Measurements from ENCODE around the gene NXF1. TPM values are rescaled to one million over a fixed set of nuclear protein-coding genes. Genes with fewer than 3 reads are reported as not detected.
A peak's percentile ranks its signal among the peaks of the same experiment; 100 is the strongest.

The NXF1 gene
- total RNA-seq, 1 donor, result 27.8 TPM

DNA sequence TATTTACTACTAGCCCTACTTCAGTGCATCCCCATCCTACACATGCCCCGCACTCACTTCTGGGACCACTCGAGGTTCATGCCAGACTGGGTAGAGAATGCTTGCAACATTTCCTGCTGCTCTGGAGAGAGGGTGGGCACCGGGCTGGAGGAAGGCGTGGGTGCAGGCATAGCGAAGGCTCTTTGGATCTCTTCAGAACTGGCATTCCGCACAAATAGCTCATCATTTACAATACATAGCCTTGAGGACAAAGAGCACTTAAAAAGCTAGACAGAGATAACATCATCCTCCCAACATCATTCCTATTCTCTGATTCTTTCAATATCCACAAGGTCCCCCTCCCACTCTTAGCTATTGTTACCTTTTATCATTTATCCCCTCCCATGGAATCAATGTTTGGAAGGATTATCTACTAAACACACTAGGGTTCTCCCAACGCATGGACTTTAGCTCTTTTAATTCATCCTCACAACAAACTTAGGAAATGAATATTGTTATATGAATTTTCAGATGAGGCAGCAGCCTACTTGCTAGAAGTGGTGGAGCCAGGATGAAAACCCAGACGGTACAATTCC lies 11.0 kb downstream of the NXF1 start:
- TF ChIP-seq, protein P1, sequence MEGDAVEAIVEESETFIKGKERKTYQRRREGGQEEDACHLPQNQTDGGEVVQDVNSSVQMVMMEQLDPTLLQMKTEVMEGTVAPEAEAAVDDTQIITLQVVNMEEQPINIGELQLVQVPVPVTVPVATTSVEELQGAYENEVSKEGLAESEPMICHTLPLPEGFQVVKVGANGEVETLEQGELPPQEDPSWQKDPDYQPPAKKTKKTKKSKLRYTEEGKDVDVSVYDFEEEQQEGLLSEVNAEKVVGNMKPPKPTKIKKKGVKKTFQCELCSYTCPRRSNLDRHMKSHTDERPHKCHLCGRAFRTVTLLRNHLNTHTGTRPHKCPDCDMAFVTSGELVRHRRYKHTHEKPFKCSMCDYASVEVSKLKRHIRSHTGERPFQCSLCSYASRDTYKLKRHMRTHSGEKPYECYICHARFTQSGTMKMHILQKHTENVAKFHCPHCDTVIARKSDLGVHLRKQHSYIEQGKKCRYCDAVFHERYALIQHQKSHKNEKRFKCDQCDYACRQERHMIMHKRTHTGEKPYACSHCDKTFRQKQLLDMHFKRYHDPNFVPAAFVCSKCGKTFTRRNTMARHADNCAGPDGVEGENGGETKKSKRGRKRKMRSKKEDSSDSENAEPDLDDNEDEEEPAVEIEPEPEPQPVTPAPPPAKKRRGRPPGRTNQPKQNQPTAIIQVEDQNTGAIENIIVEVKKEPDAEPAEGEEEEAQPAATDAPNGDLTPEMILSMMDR (IDR thresholded peaks at IDR 0.05; ENCODE audit: insufficient read depth, low read length), result no peak
- DNase-seq (ENCODE audit: low read depth), result no peak
- no peak overlapping the region for H3K4me3 ChIP-seq (ENCODE audit: low read depth, low read length)

DNA sequence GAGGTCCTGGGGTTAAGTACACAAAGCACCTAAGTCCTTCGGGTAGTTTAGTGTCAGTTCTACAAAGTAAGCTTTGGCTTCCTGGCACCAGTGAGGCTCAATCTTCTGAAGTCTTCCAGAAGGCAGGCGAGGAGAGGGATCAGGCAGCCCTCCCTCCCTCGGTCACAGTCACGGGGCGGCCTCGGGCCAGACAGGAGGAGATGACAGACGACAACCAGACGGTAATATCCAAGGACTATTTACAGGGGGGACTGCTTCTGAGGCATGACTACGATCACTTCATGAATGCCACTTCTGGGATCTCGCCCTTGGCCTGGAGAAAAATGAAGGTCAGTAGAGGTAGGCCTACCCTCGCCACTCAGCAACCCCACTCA lies 13.1 kb downstream of the NXF1 start:
- peak overlapping the region; percentile 19 for H3K4me3 ChIP-seq (ENCODE audit: low read depth, low read length)
- TF ChIP-seq, protein P1 (IDR thresholded peaks at IDR 0.05; ENCODE audit: insufficient read depth, low read length), result no peak
- no peak for DNase-seq (ENCODE audit: low read depth)

DNA sequence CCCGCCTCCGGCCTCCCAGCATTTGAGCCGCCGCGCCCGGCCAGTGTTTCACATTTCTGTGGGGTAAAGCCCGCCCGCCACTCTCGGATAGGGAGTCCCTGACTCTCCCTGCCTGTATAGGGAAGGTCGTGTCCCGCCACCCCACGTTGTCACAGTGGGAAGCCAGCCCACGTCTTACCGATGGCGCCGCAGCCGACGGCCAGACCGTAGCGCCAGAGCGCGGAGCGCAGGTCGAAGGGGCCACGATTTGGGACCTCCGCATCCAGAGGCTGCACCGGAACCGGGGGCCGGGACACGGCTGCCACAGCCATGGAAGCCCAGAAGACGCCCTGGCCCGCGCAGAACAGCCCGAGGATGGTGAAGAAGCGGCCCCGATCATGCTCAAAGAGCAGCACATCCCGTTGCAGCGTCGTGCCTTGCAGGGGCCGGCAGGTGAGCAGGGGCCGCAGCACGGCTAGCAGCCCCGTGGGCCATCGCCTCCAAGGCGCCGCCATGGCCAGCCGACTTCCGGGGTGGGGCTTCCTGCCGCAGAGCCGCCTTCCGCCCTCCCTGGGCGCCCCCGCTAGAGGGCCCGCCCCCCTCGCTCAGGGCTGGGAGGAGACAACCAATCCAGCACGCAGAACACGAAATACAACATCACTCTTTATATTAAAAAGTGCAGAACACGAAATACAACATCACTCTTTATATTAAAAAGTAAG lies 13.6 kb downstream of the NXF1 start, which contains the start of gene TMEM223:
TMEM223 (minus strand) TSS at position 506 of the 701 bp plus-strand sequence; CDS start at position 494, 12 bp downstream.
- TF ChIP-seq, protein P1 (IDR thresholded peaks at IDR 0.05; ENCODE audit: insufficient read depth, low read length), result no peak
- DNase-seq (ENCODE audit: low read depth), result peak; percentile 65
- peak within 1 kb of the TSS; percentile 88 for H3K4me3 ChIP-seq (ENCODE audit: low read depth, low read length)

DNA sequence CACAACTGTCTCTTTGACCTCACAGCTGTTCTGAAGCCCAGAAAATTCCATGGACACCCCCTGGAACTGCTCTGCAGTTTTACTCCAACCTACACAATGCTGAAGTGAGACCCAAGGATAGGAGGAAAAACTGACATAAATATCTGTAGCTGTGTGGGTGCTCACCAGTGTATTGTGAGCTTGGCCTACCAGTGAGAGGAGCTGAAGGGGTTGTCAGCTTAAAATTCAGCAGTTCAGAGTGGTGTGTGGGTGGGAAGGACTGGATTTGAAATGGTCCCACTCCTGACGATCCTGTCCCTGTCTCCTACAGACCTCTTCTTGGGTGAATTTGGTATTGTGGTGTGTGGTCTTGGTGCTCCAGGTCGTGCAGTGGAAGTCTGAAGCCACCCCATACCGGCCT lies 15.7 kb downstream of the NXF1 start:
- H3K4me3 ChIP-seq (ENCODE audit: low read depth, low read length), result no peak overlapping the region
- no peak for DNase-seq (ENCODE audit: low read depth)
- TF ChIP-seq, protein P1 (IDR thresholded peaks at IDR 0.05; ENCODE audit: insufficient read depth, low read length), result no peak

DNA sequence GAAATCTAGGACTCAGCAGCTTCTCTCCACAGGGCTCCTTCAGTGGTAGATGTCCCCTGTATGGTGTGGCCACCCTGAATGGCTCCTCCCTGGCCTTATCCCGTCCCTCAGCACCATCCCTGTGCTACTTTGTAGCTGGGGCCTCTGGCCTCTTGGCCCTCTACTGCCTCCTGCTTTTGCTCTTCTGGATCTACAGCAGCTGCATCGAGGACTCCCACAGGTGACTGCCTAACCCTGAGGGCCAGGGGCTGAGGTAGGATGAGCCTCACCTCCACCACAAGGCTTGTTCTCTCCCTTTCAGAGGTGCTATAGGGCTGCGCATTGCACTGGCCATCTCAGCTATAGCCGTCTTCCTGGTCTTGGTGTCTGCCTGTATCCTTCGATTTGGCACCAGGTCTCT lies 16.2 kb downstream of the NXF1 start:
- H3K4me3 ChIP-seq (ENCODE audit: low read depth, low read length), result no peak overlapping the region

DNA sequence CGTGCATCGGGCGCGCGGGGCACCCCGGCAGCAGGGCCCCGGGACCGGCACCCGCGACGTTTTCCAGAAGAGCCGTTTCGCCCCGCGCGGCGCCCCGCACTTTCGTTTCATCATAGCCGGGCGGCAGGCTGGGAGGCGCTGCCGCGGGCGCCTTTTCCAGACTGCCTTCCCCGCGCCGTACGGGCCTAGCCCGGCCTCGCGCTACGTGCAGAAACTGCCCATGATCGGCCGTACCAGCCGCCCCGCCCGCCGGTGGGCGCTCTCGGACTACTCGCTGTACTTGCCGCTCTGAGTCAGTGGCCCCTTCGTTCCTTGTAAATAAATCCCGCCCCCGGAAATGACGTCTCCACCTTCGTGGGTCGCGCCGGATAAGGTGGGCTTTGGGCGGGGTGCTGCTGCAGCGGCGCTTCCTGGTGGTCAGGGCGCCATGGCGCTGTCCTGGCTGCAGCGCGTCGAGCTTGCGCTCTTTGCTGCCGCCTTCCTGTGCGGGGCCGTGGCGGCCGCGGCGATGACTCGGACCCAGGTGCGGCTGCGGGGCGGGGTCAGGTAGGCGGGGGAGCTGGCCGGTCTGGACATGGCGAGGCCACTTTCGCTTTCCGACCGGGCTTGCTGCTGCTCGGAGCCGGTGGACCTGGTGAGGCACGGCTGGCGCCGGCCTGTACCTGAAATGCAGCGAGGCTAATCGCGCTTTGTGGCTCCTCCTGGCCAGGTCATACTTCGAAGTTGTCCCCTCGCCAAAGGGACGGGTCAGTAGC lies 18.1 kb downstream of the NXF1 start, which contains the start of gene TMEM179B:
TMEM179B (plus strand) TSS at position 398 of the 755 bp plus-strand sequence; CDS start at position 428, 30 bp downstream.
- TF ChIP-seq, protein P1 (IDR thresholded peaks at IDR 0.05; ENCODE audit: insufficient read depth, low read length), result peak; percentile 61
- peak within 1 kb of the TSS; percentile 95 for H3K4me3 ChIP-seq (ENCODE audit: low read depth, low read length)
- peak; percentile 97 for DNase-seq (ENCODE audit: low read depth)

More for the DNA sequence above, 16.2 kb downstream of the NXF1 start:
- DNase-seq (ENCODE audit: low read depth), result no peak
- TF ChIP-seq, protein P1 (IDR thresholded peaks at IDR 0.05; ENCODE audit: insufficient read depth, low read length), result no peak
